Esophagus muscularis mucosa (tissue), 3 donors: ENCODE measurements around the gene CNOT1.

Experiments used
- EP300 ChIP-seq: sonication (generic); formaldehyde crosslinking; IDR thresholded peaks from one replicate; pipeline ENCODE4 v1.6.1; 2017; ENCODE audit warnings: antibody characterized with exemption
- TF ChIP-seq, protein P1 (sequence below), 3 experiments: fragments of 200-600 bp in 2 of 3; fragments of 450-650 bp in 1 of 3; sonication (generic) in 2 of 3; IDR thresholded peaks; one replicate each; pipeline ENCODE4 v1.5.1; 2017 to 2019; ENCODE audit warnings: antibody characterized with exemption in 3 of 3, mild to moderate bottlenecking in 2 of 3, moderate library complexity in 1 of 3

DNA sequence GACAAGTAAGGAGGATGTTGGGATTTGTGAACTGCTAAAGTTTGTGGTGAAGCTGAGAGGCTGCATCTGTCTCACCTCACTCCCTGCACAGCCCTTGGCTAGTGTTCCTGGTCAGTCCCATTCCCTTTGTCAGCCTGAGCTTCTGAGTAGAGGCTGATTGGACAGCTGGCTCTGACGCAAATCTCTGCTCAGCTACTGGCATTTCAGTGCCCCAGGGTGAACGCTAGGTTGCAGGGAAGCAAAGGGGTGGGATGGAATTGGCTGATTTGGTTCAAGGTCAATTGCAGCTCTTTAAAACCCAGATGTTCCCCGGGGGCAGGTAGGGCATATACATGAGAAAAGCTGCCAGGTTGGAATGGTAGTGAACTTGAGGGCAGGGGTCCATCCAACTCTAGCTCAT lies 23.1 kb upstream of the CNOT1 start:
- TF ChIP-seq, protein P1, sequence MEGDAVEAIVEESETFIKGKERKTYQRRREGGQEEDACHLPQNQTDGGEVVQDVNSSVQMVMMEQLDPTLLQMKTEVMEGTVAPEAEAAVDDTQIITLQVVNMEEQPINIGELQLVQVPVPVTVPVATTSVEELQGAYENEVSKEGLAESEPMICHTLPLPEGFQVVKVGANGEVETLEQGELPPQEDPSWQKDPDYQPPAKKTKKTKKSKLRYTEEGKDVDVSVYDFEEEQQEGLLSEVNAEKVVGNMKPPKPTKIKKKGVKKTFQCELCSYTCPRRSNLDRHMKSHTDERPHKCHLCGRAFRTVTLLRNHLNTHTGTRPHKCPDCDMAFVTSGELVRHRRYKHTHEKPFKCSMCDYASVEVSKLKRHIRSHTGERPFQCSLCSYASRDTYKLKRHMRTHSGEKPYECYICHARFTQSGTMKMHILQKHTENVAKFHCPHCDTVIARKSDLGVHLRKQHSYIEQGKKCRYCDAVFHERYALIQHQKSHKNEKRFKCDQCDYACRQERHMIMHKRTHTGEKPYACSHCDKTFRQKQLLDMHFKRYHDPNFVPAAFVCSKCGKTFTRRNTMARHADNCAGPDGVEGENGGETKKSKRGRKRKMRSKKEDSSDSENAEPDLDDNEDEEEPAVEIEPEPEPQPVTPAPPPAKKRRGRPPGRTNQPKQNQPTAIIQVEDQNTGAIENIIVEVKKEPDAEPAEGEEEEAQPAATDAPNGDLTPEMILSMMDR (IDR thresholded peaks at IDR 0.05), result no peak
- no peak for TF ChIP-seq EP300
